ENCODE data around the gene ENAH. TPM values are rescaled to one million over a fixed set of nuclear protein-coding genes. Genes with fewer than 3 reads are reported as not detected.
"Not testable (repeated sequence)": the region's sequence is repeated elsewhere in the genome, so short reads cannot be mapped to it uniquely, and the experiment has no call there.

Gene ENAH
- total RNA-seq, 2 experiments from 2014 or later: not detected

DNA sequence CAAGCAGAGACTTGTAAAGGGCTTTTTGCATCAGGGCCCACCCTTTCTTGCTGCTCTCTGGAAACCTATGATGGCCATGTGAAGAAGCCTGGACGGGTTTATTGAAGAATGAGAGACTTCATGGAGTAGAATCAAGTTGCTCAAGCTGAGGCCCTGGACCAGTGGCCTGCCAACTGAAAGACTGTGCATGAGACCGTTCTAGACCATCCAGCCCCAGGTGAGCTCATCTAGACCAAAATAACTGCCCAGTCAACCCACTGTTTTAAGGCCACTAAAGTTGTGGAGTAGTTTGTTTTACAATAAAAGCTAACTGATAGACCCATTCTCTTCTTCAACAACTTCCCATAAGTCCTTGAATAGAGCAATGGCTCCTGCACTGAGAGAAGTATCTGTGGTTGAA is 11.8 kb upstream of the ENAH start:
- CTCF ChIA-PET: no interaction called here
- POLR2A ChIA-PET: no interaction called here
- Mint-ChIP-seq H3K9me3 (no peaks in the 10 kb centered on the region), H3K27ac (no peak overlapping the region), H3K4me1 (no peaks in the 10 kb centered on the region), H3K36me3 (ENCODE audit: low read depth) (no peaks in the 10 kb centered on the region), H3K27me3 (no peaks in the 10 kb centered on the region), H3K4me3 (no peak overlapping the region)
- no peak for DNase-seq

DNA sequence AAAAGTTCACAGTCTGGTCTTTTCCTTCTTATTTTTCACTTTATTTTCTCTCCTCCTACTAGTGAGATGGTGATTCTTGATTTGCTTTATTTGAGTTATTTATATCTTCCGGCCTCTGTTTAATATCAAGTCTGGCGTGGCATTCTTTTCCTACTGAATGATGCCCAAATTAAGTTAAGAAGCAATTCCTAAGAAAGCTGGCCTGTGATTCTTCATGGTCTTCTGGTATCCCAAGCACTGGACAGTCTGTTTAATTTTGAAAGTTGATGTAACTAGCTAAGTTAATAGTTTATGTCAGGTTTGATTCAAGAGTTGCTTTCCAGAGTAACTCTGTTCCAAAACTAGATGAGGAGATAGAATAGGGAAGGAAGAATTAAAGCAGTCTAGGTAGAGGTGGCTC is 9.2 kb upstream of the ENAH start:
- ChIA-PET CTCF (interaction anchor here (0.7 to 1.4 kb wide), 2 partner anchors 181 to 774 kb away, joined by 3 to 5 read pairs; no protein-coding TSS in a partner anchor), POLR2A (no interaction called here)
- Mint-ChIP-seq H3K4me3 (no peak overlapping the region), H3K9me3 (no peaks in the 10 kb centered on the region), H3K4me1 (no peaks in the 10 kb centered on the region), H3K27ac (no peak overlapping the region), H3K27me3 (no peaks in the 10 kb centered on the region), H3K36me3 (ENCODE audit: low read depth) (no peaks in the 10 kb centered on the region)
- DNase-seq: no peak

DNA sequence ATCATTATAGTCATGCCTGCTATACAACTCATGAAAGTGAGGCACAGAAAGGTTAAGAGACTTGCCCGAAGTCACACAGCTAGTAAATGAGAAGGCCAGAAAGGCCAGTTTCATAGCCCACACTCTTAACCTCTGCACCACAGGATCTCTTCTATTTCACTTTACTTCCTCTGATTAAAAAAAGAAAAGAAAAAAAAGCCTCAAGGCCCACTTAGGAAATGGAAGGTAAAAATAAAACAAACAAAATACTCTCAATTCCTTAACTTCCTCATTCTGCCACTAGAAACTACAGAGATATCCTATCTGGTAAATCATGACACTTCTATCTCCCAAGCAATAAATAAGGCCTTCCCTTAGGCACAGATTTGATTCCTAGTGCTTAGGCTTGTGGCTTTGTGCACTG is 7.6 kb upstream of the ENAH start:
- Mint-ChIP-seq H3K4me3 (no peak overlapping the region), H3K27me3 (peaks cover under 1% of the 10 kb centered on the region), H3K4me1 (no peaks in the 10 kb centered on the region), H3K9me3 (no peaks in the 10 kb centered on the region), H3K36me3 (ENCODE audit: low read depth) (no peaks in the 10 kb centered on the region), H3K27ac (no peak overlapping the region)
- ChIA-PET POLR2A (no interaction called here), CTCF (no interaction called here)
- no peak for DNase-seq

DNA sequence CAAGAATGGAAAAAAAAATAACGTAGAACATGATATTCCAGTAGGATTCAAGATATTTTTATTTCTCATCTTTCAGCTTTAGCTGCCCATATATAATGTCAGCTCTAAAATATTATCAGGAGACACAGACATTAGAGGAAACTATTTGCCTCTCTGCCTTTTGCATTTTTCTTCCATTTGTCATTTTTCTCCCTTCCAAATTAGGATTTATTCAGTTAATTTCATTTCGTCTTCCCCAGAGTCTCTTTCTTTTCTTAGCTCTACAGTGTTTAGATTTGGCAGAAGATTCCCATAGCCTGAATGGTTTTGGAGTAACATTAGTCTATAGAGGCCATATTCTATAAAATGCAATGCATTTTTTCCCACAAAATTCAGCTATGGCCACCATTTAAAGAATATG is 5.1 kb upstream of the ENAH start:
- ChIA-PET CTCF (no interaction called here), POLR2A (no interaction called here)
- Mint-ChIP-seq H3K27me3 (peaks cover 18% of the 10 kb centered on the region), H3K9me3 (no peaks in the 10 kb centered on the region), H3K36me3 (ENCODE audit: low read depth) (peaks cover 2% of the 10 kb centered on the region), H3K4me1 (peaks cover 6% of the 10 kb centered on the region), H3K4me3 (no peak overlapping the region), H3K27ac (no peak overlapping the region)
- no peak for DNase-seq

DNA sequence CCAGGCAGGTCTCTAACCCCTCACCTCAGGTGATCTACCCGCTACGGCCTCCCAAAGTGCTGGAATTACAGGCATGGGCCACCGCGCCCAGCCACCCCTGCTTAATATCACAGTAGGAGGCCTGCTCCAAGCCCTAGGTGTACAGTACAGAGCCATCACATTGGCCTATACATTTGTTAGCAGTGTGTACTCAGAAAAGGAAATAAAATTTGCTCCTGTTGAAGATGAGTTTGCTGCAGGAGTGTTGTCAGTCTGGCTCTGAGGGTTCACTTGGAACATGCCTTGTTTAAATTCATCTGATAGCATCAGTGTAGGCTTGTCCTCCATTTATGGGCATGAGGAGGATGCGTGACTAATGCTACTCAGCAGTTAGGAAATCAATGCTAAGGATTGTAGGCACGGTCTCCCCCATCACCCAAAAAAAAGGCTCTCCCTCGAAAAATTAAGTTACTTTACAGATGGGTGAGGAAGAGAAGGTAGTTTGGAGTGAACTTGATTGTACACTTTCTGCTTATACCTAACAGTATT is 4.6 kb upstream of the ENAH start:
- H3K27ac Mint-ChIP-seq: no peak overlapping the region
- ChIA-PET CTCF (no interaction called here), POLR2A (no interaction called here)
- DNase-seq: no peak
- H3K4me3 Mint-ChIP-seq: no peak overlapping the region
- H3K27me3 Mint-ChIP-seq: peaks cover 18% of the 10 kb centered on the region
- peaks cover 2% of the 10 kb centered on the region for H3K36me3 Mint-ChIP-seq (ENCODE audit: low read depth)
- peaks cover 6% of the 10 kb centered on the region for H3K4me1 Mint-ChIP-seq
- H3K9me3 Mint-ChIP-seq: no peaks in the 10 kb centered on the region

DNA sequence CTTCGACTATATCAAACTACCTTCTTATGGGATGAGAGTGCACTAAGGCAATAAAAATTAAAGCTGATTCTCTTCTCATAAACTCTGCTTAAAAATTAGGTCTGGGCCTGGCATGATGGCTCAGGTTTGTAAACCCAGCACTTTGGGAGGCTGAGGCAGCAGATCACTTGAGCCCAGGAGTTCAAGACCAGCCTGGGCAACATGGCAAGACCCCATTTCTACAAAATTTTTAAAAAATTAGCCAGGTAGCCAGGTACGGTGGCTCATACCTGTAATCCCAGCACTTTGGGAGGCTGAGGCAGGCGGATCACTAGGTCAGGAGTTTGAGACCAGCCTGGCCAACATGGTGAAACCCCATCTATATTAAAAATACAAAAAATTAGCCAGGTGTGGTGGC is 3.3 kb upstream of the ENAH start:
- POLR2A ChIA-PET, H3K9me3 Mint-ChIP-seq: not testable (repeated sequence)

DNA sequence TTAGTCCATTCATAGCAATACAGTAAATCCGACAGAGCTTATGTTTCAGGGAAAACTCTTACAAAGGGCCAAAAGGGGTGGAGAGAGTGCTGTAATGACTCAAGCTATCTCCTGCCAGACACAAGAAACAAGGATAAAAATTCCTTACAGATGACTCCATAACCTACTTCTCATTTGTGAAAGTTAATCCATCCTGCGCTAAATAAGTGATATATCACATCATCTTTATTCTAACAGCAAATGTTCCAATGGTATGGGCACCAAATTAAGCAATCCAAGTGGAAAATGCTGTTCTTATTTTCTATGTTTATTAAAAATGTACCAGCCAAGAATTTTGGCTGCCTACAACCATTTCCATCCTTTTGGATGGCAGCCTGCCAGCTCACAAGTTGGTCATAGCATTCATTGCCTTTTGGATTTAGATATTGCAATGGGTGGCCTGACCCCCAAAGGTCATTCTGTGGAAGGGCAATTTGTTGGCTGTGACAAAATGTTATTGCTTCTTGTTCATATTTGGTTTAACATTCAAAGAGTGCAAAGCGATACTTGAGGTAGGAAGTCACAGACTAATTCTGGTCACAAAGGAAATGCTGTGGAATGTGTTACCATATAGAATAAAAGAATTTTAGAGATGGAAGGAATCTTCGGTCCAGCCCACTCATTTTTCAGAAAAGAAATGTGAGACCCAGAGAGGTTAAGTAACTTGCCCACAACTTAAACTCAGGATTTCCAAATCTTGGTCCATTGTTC is 2.8 kb upstream of the ENAH start:
- no peak overlapping the region for H3K27ac Mint-ChIP-seq
- CTCF ChIA-PET: interaction anchor here (0.7 to 1.2 kb wide), 2 partner anchors 180 to 320 kb away, joined by 3 to 4 read pairs; no protein-coding TSS in a partner anchor
- no peak overlapping the region for H3K4me3 Mint-ChIP-seq
- H3K27me3 Mint-ChIP-seq: peaks cover 35% of the 10 kb centered on the region
- POLR2A ChIA-PET: interaction anchor here (1.1 kb wide), 1 partner anchor 268 kb away, joined by 3 read pairs; no protein-coding TSS in a partner anchor
- H3K36me3 Mint-ChIP-seq (ENCODE audit: low read depth): peaks cover 2% of the 10 kb centered on the region
- no peak for DNase-seq
- peaks cover 13% of the 10 kb centered on the region for H3K4me1 Mint-ChIP-seq
- no peaks in the 10 kb centered on the region for H3K9me3 Mint-ChIP-seq

More for the DNA sequence above, 3.3 kb upstream of the ENAH start:
- Mint-ChIP-seq H3K27me3 (peaks cover 30% of the 10 kb centered on the region), H3K4me1 (peaks cover 13% of the 10 kb centered on the region)
- H3K4me3 Mint-ChIP-seq; H3K36me3 Mint-ChIP-seq (ENCODE audit: low read depth); CTCF ChIA-PET; H3K27ac Mint-ChIP-seq; DNase-seq: not testable (repeated sequence)

DNA sequence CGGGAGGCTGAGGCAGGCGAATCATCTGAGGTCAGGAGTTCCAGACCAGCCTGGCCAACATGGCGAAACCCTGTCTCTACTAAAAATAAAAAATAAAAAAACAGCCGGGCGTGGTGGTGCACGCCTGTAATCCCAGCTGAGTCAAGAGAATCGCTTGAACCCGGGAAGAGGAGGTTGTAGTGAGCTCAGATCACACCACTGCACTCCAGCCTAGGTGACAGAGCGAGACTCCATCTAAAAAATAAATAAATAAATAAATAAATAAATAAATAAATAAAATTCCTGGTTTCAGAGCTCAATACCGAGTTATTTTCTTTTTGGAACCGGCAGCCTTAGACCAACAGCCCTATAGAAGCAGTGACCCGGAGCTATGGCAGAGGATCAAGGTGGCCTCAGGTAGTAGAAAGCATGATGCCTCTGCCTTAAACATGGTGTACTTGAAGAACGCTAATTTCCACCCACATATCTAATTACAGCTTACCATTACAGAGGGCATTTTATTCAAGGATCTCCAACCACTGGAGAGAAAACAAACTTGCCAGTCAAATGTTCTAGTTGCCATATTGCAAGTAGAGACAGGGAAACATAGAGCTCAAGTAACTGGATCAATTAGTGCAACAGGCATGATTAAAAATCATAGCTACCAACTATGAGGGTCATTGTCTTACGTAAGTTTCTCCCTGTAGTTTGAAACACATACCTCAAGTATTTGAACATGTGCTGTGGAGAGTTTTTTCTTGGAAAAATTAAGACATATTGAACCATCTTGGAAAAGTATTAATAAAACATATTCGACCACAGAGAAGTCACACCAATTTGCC is 2.0 kb upstream of the ENAH start:
- Mint-ChIP-seq H3K36me3 (ENCODE audit: low read depth) (peaks cover 2% of the 10 kb centered on the region), H3K4me3 (peak overlapping the region; percentile 10), H3K27me3 (peaks cover 41% of the 10 kb centered on the region), H3K9me3 (no peaks in the 10 kb centered on the region), H3K27ac (no peak overlapping the region), H3K4me1 (peaks cover 13% of the 10 kb centered on the region)
- no peak for DNase-seq
- CTCF ChIA-PET: interaction anchor here (0.7 to 1.2 kb wide), 2 partner anchors 179 to 321 kb away, joined by 3 to 4 read pairs; no protein-coding TSS in a partner anchor
- POLR2A ChIA-PET: interaction anchor here (1.1 kb wide), 1 partner anchor 269 kb away, joined by 3 read pairs; no protein-coding TSS in a partner anchor

DNA sequence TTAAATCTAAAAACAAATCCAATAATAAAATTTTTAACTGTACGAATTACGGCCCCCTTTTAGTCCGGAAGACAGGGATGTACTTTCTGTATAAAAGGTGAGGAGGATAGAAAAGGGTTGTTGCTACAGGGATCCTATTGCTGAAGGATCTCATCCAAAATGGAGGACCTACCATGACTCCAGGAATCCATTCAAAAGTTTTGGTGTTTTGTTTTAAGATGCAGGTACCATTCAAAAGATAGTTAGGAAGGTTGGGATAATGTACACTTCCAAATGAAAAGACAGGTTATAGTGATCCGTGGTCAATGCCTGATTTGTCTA is 1.3 kb upstream of the ENAH start:
- Mint-ChIP-seq H3K4me1 (peaks cover 13% of the 10 kb centered on the region), H3K36me3 (ENCODE audit: low read depth) (peaks cover 2% of the 10 kb centered on the region), H3K9me3 (no peaks in the 10 kb centered on the region), H3K4me3 (peak overlapping the region; percentile 66), H3K27me3 (peaks cover 43% of the 10 kb centered on the region), H3K27ac (no peak overlapping the region)
- ChIA-PET POLR2A (no interaction called here), CTCF (interaction anchor here (1.2 kb wide), 1 partner anchor 321 kb away, joined by 4 read pairs; no protein-coding TSS in a partner anchor)
- DNase-seq: no peak

DNA sequence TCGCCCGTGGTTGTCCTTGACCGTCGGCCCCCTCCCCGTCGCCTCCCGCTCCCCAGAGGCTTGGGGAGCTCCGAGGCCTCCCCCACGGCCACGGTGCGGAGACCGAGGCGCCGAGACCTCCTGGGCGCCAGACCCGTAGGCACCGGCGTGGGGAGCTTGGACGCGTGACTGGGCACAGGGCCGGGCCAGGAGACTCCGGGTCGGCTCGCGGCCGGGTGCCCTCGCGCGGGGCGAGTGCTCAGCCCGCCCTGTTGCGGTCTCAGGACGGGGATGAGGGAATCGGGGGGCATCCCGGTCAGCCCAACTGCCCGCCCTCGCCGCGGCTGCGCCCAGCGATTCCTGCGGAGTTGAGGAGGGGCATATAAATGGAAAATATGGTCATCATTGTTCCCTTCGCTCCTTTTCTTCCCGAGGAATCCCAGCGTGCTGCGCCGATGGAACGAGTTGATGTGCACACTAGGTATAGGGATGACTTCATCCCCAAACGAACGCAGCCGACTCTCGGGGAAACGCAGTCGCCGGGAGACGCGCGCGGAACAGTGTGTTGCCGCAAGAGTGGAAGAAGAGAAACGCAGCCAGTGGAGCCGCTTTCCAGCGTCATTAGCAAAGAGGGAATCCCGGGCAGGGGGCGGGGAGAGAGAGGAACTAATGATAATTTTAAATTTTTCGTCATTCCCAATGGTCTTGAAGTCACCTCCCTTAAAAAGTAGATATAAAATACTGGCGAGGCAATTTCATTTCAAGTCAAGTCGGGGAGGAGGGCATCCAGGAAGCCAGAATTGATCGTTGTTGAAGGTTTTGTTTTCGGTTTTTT is 747 bp upstream of the ENAH start:
- Mint-ChIP-seq H3K9me3 (no peaks in the 10 kb centered on the region), H3K4me1 (peaks cover 13% of the 10 kb centered on the region), H3K4me3 (peak overlapping the region; percentile 66), H3K36me3 (ENCODE audit: low read depth) (peaks cover 2% of the 10 kb centered on the region), H3K27ac (no peak overlapping the region), H3K27me3 (peaks cover 43% of the 10 kb centered on the region)
- no peak for DNase-seq
- ChIA-PET POLR2A (no interaction called here), CTCF (no interaction called here)

DNA sequence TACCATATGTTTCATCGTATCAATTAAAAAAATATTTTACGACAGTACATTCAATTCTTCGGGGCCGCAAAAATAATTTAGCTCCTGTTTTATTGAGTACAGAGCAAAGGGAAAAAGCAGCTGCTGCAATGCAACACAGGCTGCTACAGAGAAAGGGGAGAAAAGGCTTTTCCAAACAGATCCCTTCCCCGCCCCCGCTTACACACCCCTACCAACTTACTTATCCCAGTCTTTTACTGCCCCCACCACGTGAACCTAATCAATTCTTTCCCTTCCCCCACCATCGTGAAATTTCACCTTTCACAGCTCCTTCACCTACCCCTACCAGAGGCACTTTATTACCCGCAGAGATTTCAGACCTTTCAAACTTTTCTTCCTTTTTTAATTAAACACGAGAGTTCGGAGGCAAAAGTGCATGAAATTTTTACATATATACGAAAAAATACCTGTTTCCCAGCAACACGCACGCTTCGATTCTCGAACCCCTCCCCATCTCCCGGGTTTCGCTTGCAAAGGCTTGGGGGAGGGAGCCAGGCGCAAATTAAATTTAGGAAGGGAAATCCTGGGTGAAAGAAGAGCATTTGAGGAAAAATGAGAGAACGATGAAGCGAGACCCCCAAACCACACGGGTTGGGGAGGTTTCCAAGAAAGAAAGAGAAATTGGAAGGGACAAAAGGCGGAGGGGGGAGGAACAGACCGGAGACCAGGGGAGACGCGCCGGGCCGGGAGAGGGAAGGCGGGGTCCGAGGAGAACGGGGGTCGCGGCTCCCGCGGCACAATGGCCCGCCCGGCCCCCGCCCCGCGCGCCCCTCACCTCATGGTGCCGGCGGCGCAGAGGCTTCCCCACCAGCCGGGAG is 823 bp downstream of the ENAH start:
- Mint-ChIP-seq H3K27me3 (peaks cover 54% of the 10 kb centered on the region), H3K4me3 (peak overlapping the region; percentile 74), H3K36me3 (ENCODE audit: low read depth) (peaks cover 2% of the 10 kb centered on the region), H3K9me3 (no peaks in the 10 kb centered on the region), H3K27ac (no peak overlapping the region), H3K4me1 (peaks cover 13% of the 10 kb centered on the region)
- ChIA-PET POLR2A (no interaction called here), CTCF (no interaction called here)
- no peak for DNase-seq

DNA sequence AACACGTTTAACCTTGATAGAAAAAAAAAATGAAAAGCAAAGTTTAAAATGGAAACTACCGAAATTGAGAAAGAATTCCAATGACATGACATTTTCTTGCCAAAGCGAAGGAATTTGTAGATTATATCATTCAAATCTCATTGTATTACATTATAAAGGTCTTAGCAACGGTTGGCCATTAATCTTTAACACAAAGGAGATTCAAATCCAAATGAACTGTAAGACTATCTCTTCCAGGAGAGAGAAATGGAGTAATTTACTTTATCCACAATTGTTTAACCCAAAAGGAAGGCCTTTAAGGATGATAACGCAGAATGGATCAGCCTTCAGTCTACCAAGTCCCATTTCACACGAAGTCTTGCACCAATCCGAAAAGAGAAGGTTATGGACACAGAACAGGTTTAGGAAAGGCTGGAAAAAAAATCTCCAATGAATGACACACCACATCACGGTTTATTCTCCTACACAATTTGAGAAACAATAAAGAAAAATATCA is 1.5 kb downstream of the ENAH start:
- Mint-ChIP-seq H3K27ac (no peak overlapping the region), H3K36me3 (ENCODE audit: low read depth) (peaks cover 2% of the 10 kb centered on the region), H3K4me3 (peak overlapping the region; percentile 74), H3K27me3 (peaks cover 54% of the 10 kb centered on the region), H3K9me3 (no peaks in the 10 kb centered on the region), H3K4me1 (peaks cover 13% of the 10 kb centered on the region)
- ChIA-PET CTCF (no interaction called here), POLR2A (no interaction called here)
- DNase-seq: no peak
